Inferior parietal cortex (tissue), 1 donor: Measurements from ENCODE around the gene ALPP.
"Not testable (repeated sequence)": the region's sequence is repeated elsewhere in the genome, so short reads cannot be mapped to it uniquely, and the experiment has no call there.

Experiments
- DNase-seq: peaks from one replicate; pipeline ENCODE4 v3.0.0-alpha.2; 2016; ENCODE audit errors: extremely low spot score

The ALPP gene

GRCh38 chr2:232422051-232422450, 43.5 kb downstream of the ALPP start:
- no peak for DNase-seq

- not testable (repeated sequence) for DNase-seq
These were observed 44.4 kb downstream of the ALPP start for GRCh38 chr2:232422996-232423395.

GRCh38 chr2:232423407-232423806, 44.9 kb downstream of the ALPP start:
- DNase-seq = not testable (repeated sequence)

- no peak for DNase-seq
These were observed 53.4 kb downstream of the ALPP start for GRCh38 chr2:232431705-232432590.
